HG03575 (cell line): ENCODE results near the gene ZNF669.

Experiments
- ATAC-seq: cut with Tn5 transposase; IDR thresholded peaks from one replicate; pipeline ENCODE4 v1.9.1; 2021; ENCODE audit not compliant: unreplicated experiment, insufficient number of reproducible peaks, low FRiP score; ENCODE audit errors: extremely low read depth

ZNF669 gene

DNA sequence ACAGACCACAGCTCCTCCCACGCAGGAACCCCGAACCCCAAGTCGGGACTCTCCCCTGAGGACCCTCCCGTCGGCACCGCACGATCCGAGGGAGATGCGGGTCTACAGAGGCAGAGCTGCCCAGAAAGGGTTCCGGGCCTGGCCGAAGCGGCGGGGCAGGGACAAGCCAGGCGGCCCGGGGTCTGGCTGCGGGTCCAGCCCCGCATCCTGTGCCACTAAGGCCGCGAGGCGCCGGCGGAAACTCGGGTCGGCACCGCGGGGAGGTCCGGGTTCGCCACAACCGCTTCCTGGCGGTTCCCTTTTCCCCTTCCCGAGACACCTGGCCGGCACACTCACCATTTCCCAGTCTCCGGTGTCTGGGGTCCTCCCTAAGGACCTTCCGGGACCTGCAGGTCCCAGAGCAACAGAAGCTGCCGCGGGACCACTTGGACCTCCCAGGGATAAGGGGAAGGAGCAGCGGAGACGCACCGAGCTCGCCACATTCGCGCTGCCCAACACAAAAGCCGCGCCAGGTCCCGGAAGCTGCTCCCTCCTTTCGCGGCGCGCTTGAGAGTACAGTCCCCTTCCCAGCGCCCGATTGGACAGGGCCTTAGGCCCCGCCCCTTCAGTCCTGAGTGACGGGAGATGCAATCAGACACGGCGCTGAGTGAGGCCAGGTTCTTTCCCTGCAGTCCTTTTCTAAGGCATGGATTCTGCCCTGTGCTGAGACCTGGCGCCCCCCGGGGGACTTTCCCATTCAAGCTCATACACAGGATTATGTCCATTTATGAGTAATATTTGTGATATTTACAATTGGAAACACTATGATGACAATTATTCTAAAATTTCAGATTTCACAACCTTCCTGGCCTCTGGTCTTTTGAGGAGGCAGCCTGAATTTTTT, 25.7 kb downstream of the ZNF669 start, which contains the start of gene ZNF670:
ZNF670 (minus strand) TSS at position 554 of the 883 bp plus-strand sequence; CDS start at position 339, 215 bp downstream.
- peak; percentile 95 for ATAC-seq

DNA sequence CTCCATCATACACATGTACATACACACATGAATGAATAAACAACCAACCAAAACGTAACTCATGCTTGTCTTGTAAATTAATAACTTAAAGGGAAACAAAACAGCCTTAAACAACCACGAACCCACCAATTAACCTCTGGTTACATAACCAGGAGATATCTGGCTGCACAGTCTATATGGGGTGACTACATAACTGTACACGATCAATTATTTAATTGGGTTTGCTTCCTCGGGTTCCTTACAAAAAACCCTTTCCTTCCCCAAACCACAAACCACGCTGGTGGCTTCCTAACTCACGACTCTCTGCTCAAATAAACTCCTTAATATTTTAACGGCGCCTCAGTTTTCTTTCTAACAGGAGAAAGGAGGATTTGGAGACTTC, 26.3 kb downstream of the ZNF669 start:
- ATAC-seq = no peak

DNA sequence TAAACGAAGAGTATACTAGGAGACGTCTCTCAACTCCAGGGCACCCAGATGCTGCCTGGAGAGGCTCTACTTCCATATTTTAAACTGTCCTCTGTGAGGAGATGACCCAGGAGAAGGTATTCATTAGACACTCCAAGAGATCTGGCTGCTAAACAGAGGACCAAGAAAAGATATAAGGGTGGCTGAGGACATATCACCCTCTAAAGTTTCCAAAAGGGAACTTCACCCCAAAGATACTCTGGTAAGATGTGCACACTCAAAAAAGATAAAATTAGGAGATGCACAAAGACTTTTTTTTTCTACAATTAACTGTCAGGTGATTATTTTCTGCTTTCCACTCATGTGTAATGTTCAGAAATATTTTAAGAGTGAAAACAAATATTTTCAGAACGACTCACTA, 26.9 kb downstream of the ZNF669 start:
- no peak for ATAC-seq

DNA sequence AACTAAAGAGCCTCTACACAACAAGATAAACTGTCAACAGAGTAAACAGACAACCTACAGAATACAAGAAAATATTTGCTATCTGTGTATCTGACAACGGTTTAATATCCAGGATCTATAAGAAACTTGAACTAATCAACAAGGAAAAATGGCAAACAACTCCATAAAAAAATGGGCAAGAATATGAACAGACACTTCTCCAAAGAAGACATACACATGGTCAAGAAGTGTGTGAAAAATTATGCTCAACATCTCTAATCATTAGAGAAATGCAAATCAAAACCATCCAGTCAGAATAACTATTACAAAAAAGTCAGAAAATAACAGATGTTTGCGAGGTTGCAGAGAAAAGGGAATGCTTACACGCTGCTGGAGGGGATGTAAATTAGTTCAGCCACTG, 33.5 kb downstream of the ZNF669 start:
- ATAC-seq = no peak

DNA sequence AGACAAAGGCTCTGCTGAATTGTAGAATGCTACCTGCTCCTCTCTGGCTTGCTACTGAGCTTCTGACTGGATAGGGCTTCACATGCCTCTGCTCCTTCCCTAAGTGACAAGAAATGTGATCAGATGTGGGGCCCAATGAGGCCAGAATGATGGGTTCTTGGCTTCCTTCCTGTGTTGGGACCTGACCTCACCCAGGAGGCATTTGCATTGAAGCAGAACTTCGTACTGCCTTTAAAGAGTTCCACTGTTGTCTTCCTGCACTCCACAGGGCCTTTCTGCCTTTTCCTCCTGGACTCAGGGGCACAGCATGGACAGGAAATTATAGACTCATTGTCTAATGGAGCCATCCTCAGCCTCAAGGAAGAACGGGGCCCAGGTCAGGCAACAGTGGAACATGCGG, 39.9 kb downstream of the ZNF669 start:
- no peak for ATAC-seq

DNA sequence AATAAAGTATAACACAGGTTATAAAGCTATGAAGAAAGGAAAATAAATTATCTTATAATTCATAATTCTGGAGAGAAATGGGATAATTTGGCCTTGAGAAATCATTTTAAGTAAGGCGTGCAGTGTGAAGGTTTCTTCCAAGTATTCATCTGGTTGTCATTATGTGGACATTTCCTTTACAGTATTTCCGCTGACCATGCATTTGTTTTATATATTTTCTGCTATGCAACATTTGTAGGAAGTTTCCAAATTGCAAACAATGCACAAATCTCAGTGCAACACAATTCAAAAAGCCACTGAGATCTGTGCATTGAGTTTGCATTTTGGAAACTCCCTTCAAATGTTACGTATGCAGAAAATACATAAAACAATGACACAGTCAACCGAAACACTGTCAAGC, 43.4 kb downstream of the ZNF669 start:
- no peak for ATAC-seq

DNA sequence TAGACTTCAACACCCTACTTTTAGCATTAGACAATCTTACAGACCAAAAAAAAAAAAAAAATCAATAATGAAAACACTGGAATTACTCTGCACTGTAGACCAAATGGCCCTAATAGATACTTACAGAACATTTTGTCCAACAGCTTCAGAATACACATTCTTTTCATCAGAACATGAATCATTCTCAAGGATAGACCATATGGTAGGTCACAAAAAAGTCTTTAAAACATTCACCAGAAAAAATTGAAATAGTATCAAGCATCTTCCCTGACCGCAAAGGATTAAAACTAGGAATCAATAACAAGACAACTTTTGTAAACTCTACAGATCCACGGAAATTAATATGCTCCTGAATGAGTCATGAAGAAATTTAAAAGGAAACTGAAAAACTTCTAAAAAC, 48.1 kb downstream of the ZNF669 start:
- no peak for ATAC-seq

DNA sequence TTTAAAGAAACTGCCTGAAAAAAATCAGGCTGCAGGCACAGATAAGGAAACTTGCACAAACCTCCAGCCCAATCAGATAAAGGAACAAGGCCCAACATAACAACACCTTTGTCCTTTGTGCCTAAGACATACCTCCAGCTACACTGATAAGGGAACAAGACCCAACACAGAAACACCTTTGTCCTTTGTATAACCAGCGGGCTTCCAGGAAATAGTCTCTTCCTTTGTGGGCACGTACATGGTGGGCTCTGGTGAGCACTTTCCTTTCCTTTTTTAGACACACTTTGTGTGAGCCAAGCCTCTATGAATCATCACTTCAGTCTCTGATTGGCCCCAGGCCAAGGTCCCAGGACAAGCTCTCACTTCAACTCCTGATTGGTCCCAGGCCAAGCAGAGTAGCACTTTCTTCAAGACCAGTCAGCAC, 49.2 kb downstream of the ZNF669 start:
- no peak for ATAC-seq
